ENCODE results near the gene ZNF365. TPM values are rescaled to one million over a fixed set of nuclear protein-coding genes. Genes with fewer than 3 reads are reported as not detected.

The ZNF365 gene
- 1 to 10 TPM; 1.4 to 2.9 TPM for total RNA-seq
- polyA plus RNA-seq (ENCODE audit: insufficient read length in 6 of 6) = under 1 TPM; 0.27 to 0.95 (median 0.39) TPM
- long read RNA-seq, donor 1 = 0 reads
- long read RNA-seq, donor 2 = 0 reads
- long read RNA-seq, donor 3 = 0 reads
- long read RNA-seq, donor 4, full-length matches to known transcripts = 1 of 2 reads
- long read RNA-seq, donor 4, partial matches to known transcripts = 0 of 2 reads
- long read RNA-seq, donor 4, other reads (novel, unspliced or antisense) = 1 of 2 reads
- long read RNA-seq, donor 5 = 0 reads
- long read RNA-seq, donor 6 = 0 reads
- long read RNA-seq, donor 7 = 0 reads
- long read RNA-seq, donor 8 = 0 reads
- long read RNA-seq, donor 9 = 0 reads
- long read RNA-seq, donor 10, partial matches to known transcripts = 0 of 1 reads
- long read RNA-seq, donor 10, other reads (novel, unspliced or antisense) = 1 of 1 reads
- long read RNA-seq, donor 11, full-length matches to known transcripts = 8 of 23 reads
- long read RNA-seq, donor 11, partial matches to known transcripts = 15 of 23 reads
- long read RNA-seq, donor 11, other reads (novel, unspliced or antisense) = 0 of 23 reads
- long read RNA-seq, donor 12 = 0 reads

GRCh38 chr10:62373995-62374861 is at the start of gene ZNF365:
ZNF365 (plus strand) TSS chr10:62374369; CDS start chr10:62376194, 1,825 bp downstream.
- Histone ChIP-seq H3K27me3 (peaks cover 0 to 46% of the 10 kb centered on the region in 2 donors), H3K36me3 (no peaks in the 10 kb centered on the region), H3K4me3 (peak within 1 kb of the TSS; percentile 31 to 39), H3K4me1 (peaks cover 0 to 10% of the 10 kb centered on the region in 2 donors), H3K27ac (no peak within 1 kb of the TSS), H3K9me3 (no peaks in the 10 kb centered on the region)
- intact Hi-C loops (cut with DNase I) = no loop called here
- DNase-seq (peak in 3 of 4 donors; percentile 20 to 80 (median 20)), ATAC-seq (peak; percentile 84)
- TF ChIP-seq CTCF (IDR thresholded peaks at IDR 0.05) = no peak

- Histone ChIP-seq H3K36me3 (no peaks in the 10 kb centered on the region), H3K27me3 (no peaks in the 10 kb centered on the region), H3K4me3 (no peak overlapping the region), H3K4me1 (no peaks in the 10 kb centered on the region), H3K9me3 (no peaks in the 10 kb centered on the region), H3K27ac (no peak overlapping the region)
- DNase-seq (peak in 2 of 4 donors; percentile 29 to 30), ATAC-seq (no peak)
- intact Hi-C loops (cut with DNase I) = no loop called here
- no peak for TF ChIP-seq CTCF (IDR thresholded peaks at IDR 0.05)
Measured at GRCh38 chr10:62326176-62326575, 48.0 kb upstream of the ZNF365 start.

GRCh38 chr10:62327885-62328284 is 46.3 kb upstream of the ZNF365 start:
- no peak for DNase-seq
- H3K27me3 ChIP-seq = no peaks in the 10 kb centered on the region
- no peak overlapping the region for H3K4me3 ChIP-seq
- H3K36me3 ChIP-seq = no peaks in the 10 kb centered on the region
- H3K27ac ChIP-seq = no peak overlapping the region
- ATAC-seq = no peak
- intact Hi-C loops (cut with DNase I) = no loop called here
- no peak for TF ChIP-seq CTCF (IDR thresholded peaks at IDR 0.05)
- peaks cover 0 to 9% of the 10 kb centered on the region in 2 donors for H3K9me3 ChIP-seq
- H3K4me1 ChIP-seq = no peaks in the 10 kb centered on the region

GRCh38 chr10:62330213-62330612 is 44.0 kb upstream of the ZNF365 start:
- Histone ChIP-seq H3K9me3 (peaks cover 0 to 9% of the 10 kb centered on the region in 2 donors), H3K27ac (no peak overlapping the region), H3K27me3 (no peaks in the 10 kb centered on the region), H3K4me3 (no peak overlapping the region), H3K4me1 (no peaks in the 10 kb centered on the region), H3K36me3 (no peaks in the 10 kb centered on the region)
- TF ChIP-seq CTCF (IDR thresholded peaks at IDR 0.05) = no peak
- intact Hi-C loops (cut with DNase I) = no loop called here
- no peak for DNase-seq
- ATAC-seq = no peak
